A549 (cell line): Measurements from ENCODE around the gene RABGAP1. TPM values are rescaled to one million over a fixed set of nuclear protein-coding genes. Genes with fewer than 3 reads are reported as not detected.

Experiments used
- ATAC-seq, 2 experiments: fragments of 200-7000 bp in 1 of 2; fragments of >200 bp in 1 of 2; cut with Nextera tagmentation in 1 of 2; cut with Tn5 transposase in 1 of 2; 3 replicates each; pipeline versions ENCODE4 v1.8.0 to v1.9.1; 2018 to 2020; ENCODE audit warnings: mild to moderate bottlenecking in 1 of 2, moderate library complexity in 1 of 2
- CTCF ChIA-PET: fragments of 300-600 bp; sonication (Branson Sonifier 250); formaldehyde crosslinking; extraction: SDS; loops from one replicate; lab custom pipeline; 2021; ENCODE audit warnings: antibody characterized with exemption, inconsistent platforms; lab: Yijun Ruan, JAX
- POLR2A ChIA-PET: fragments of 350-600 bp; formaldehyde crosslinking; extraction: SDS; loops from one replicate; lab custom pipeline; 2021; ENCODE audit warnings: antibody characterized with exemption, inconsistent platforms; lab: Yijun Ruan, JAX
- DNase-seq, 2 experiments: peaks; one replicate each; pipeline versions ENCODE4 v3.0.0 to v3.0.0-alpha.2; 2011 to 2016; ENCODE audit warnings: low read depth in 1 of 2, low spot score in 1 of 2
- FAIRE-seq: peaks from 2 replicates; lab custom pipeline; 2011; peaks lifted over from hg19 to GRCh38; lab: Jason Lieb, UNC
- H3K27ac ChIP-seq, 2 experiments: fragments of >200 bp; sonication (Bioruptor Twin); formaldehyde crosslinking; 3 replicates each; pipeline ENCODE4 v1.5.1; 2016 to 2017
- H3K4me1 ChIP-seq: fragments of >200 bp; sonication (Bioruptor Twin); formaldehyde crosslinking; 3 replicates; pipeline ENCODE4 v1.6.1; 2016
- H3K4me2 ChIP-seq: fragments of >200 bp; sonication (Bioruptor Twin); formaldehyde crosslinking; 3 replicates; pipeline ENCODE4 v1.6.1; 2016
- H3K4me3 ChIP-seq: fragments of >200 bp; sonication (Bioruptor Twin); formaldehyde crosslinking; 3 replicates; pipeline ENCODE4 v1.5.1; 2016
- H3K9me3 ChIP-seq: fragments of >200 bp; sonication (Bioruptor Twin); formaldehyde crosslinking; 3 replicates; pipeline ENCODE4 v1.6.1; 2016
- ATOH8 ChIP-seq: fragments of 250-450 bp; sonication (Bioruptor Pico); IDR thresholded peaks from 2 replicates; pipeline ENCODE4 v1.5.0; 2020; ENCODE audit warnings: low read depth, mild to moderate bottlenecking, moderate library complexity
- CBX8 ChIP-seq: fragments of 200-600 bp; sonication (generic); IDR thresholded peaks from 2 replicates; pipeline ENCODE4 v1.6.1; 2016
- CHD2 ChIP-seq: fragments of 150-350 bp; IDR thresholded peaks from 2 replicates; pipeline ENCODE4 v1.6.1; 2014; ENCODE audit warnings: low read length; ENCODE audit not compliant: partially characterized antibody
- CTCF ChIP-seq: fragments of >200 bp; sonication (Bioruptor Twin); formaldehyde crosslinking; IDR thresholded peaks from 3 replicates; pipeline ENCODE4 v1.5.1; 2016
- EHMT2 ChIP-seq: fragments of 200-600 bp; sonication (generic); IDR thresholded peaks from 2 replicates; pipeline ENCODE4 v1.6.1; 2016; ENCODE audit warnings: antibody characterized with exemption, low read depth, mild to moderate bottlenecking, moderate library complexity
- EP300 ChIP-seq, 2 experiments: fragments of >200 bp; sonication (Bioruptor Twin); formaldehyde crosslinking; IDR thresholded peaks; 2 replicates in 1 of 2; 3 replicates in 1 of 2; pipeline ENCODE4 v1.6.1; 2016 to 2017
- ESRRA ChIP-seq: fragments of 150-350 bp; IDR thresholded peaks from 2 replicates; pipeline ENCODE4 v1.6.1; 2014; ENCODE audit warnings: mild to moderate bottlenecking, low read length, borderline replicate concordance
- FOSB ChIP-seq: fragments of 250-450 bp; sonication (Bioruptor Pico); IDR thresholded peaks from 2 replicates; pipeline ENCODE4 v1.5.0; 2020; ENCODE audit warnings: mild to moderate bottlenecking, moderate library complexity
- GATA3 ChIP-seq: IDR thresholded peaks from 2 replicates; pipeline ENCODE4 v1.6.1; 2012; ENCODE audit warnings: borderline replicate concordance
- HES2 ChIP-seq: fragments of >200 bp; sonication (Bioruptor Twin); formaldehyde crosslinking; IDR thresholded peaks from 2 replicates; pipeline ENCODE4 v1.6.1; 2016
- HEYL ChIP-seq: fragments of 250-450 bp; sonication (Bioruptor Pico); IDR thresholded peaks from 2 replicates; pipeline ENCODE4 v1.8.0; 2021; ENCODE audit warnings: mild to moderate bottlenecking, moderate library complexity
- JUN ChIP-seq, 2 experiments: fragments of >200 bp; sonication (Bioruptor Twin); formaldehyde crosslinking; IDR thresholded peaks; 2 replicates in 1 of 2; 3 replicates in 1 of 2; pipeline ENCODE4 v1.6.1; 2016 to 2017
- JUNB ChIP-seq: fragments of >200 bp; sonication (Bioruptor Twin); formaldehyde crosslinking; IDR thresholded peaks from 2 replicates; pipeline ENCODE4 v1.6.1; 2016
- MAX ChIP-seq: IDR thresholded peaks from 2 replicates; pipeline ENCODE4 v1.6.1; 2012
- MYC ChIP-seq: IDR thresholded peaks from 2 replicates; pipeline ENCODE4 v1.6.1; 2012; ENCODE audit warnings: mild to moderate bottlenecking, inconsistent platforms, low read length, improper control_type of control experiment, borderline replicate concordance
- NPAS2 ChIP-seq: fragments of 250-450 bp; sonication (Bioruptor Pico); IDR thresholded peaks from 2 replicates; pipeline ENCODE4 v1.8.0; 2022; ENCODE audit warnings: mild to moderate bottlenecking, moderate library complexity, borderline replicate concordance
- POLR2A ChIP-seq: IDR thresholded peaks from 2 replicates; pipeline ENCODE4 v1.6.1; 2012; ENCODE audit warnings: mild to moderate bottlenecking, low read length
- RCOR1 ChIP-seq: fragments of 150-350 bp; IDR thresholded peaks from 2 replicates; pipeline ENCODE4 v1.6.1; 2014; ENCODE audit warnings: antibody characterized with exemption, low read length, low read depth
- REST ChIP-seq: fragments of 200-600 bp; sonication (generic); IDR thresholded peaks from 2 replicates; pipeline ENCODE4 v1.6.1; 2016; ENCODE audit warnings: antibody characterized with exemption, mild to moderate bottlenecking, moderate library complexity
- RFX5 ChIP-seq: fragments of 450-650 bp; IDR thresholded peaks from 2 replicates; pipeline ENCODE4 v1.7.1; 2014; ENCODE audit warnings: antibody characterized with exemption, mild to moderate bottlenecking, moderate library complexity
- RNF2 ChIP-seq: fragments of 200-600 bp; sonication (generic); IDR thresholded peaks from 2 replicates; pipeline ENCODE4 v1.6.1; 2016; ENCODE audit warnings: low read depth, mild to moderate bottlenecking, antibody characterized with exemption, moderate library complexity, borderline replicate concordance
- SMC3 ChIP-seq: fragments of >200 bp; sonication (Bioruptor Twin); formaldehyde crosslinking; IDR thresholded peaks from 3 replicates; pipeline ENCODE4 v1.6.1; 2018; ENCODE audit warnings: inconsistent platforms
- USF2 ChIP-seq: fragments of 450-650 bp; IDR thresholded peaks from 2 replicates; pipeline ENCODE4 v1.6.1; 2014; ENCODE audit warnings: antibody characterized with exemption
- WGBS: methylation state at CpG from one replicate; pipeline ENCODE4 v1.1.6; 2017; ENCODE audit errors: missing lambda C conversion rate; 5-methylcytosine and 5-hydroxymethylcytosine counted together
- polyA plus RNA-seq, 4 experiments: library from polyadenylated mRNA; depleted of rRNA in 3 of 4; stranded (reverse); fragments of >200 nt; fragmentation: RNase III in 1 of 4; extraction: RNeasy Plus Mini Kit Qiagen cat#74134 plus additional on column Dnase treatment in 1 of 4; gene quantifications; 2 replicates in 3 of 4; 3 replicates in 1 of 4; pipeline ENCODE4 v1.2.3, GENCODE V29; 2011 to 2017

Gene RABGAP1
- polyA plus RNA-seq, 2 of the 4 experiments (the other 2 are of a cell fraction) = 17.5 to 39.9 TPM

GRCh38 chr9:122900791-122901190, 40.0 kb upstream of the RABGAP1 start:
- CTCF ChIA-PET = no interaction called here
- H3K9me3 ChIP-seq = no peaks in the 10 kb centered on the region
- 92% methylated on average over 2 of the region's 2 CpGs for WGBS
- POLR2A ChIA-PET = no interaction called here
- no peak for DNase-seq
- H3K27ac ChIP-seq = no peak overlapping the region
- TF ChIP-seq SMC3 (no peak), ATOH8 (CRISPR knock-in tag) (no peak), CBX8 (no peak), RFX5 (no peak), NPAS2 (CRISPR knock-in tag) (no peak)
- FAIRE-seq = no peak
- H3K4me3 ChIP-seq = no peak overlapping the region
- peaks cover 35% of the 10 kb centered on the region for H3K4me1 ChIP-seq
- H3K4me2 ChIP-seq = 0 out of 3 replicates have a peak overlapping the region, but pooled peaks have one; percentile 8
- no peak for ATAC-seq

GRCh38 chr9:122904466-122904822, 36.4 kb upstream of the RABGAP1 start:
- Histone ChIP-seq H3K27ac (peak overlapping the region; percentile 94 to 98), H3K4me3 (peak overlapping the region; percentile 78), H3K9me3 (no peaks in the 10 kb centered on the region), H3K4me2 (peak overlapping the region; percentile 95), H3K4me1 (peaks cover 35% of the 10 kb centered on the region)
- FAIRE-seq (no peak), ATAC-seq (peak; percentile 71 to 77), DNase-seq (peak; percentile 31 to 43)
- ChIA-PET POLR2A (interaction anchor here (0.8 to 3.5 kb wide), 7 partner anchors 8 to 76 kb away, joined by 3 to 38 read pairs (median 6); partner anchors contain the start of genes PDCL, RABGAP1 and ZBTB6), CTCF (no interaction called here)
- 0% methylated on average over 8 of the region's 8 CpGs for WGBS
- TF ChIP-seq CBX8 (no peak), RNF2 (no peak), HES2 (no peak), EHMT2 (no peak), ESRRA (no peak), EP300 (IDR thresholded peaks at IDR 0.05) (no peak), REST (no peak), HEYL (CRISPR knock-in tag) (no peak), JUNB (no peak), RCOR1 (no peak), USF2 (no peak)

- H3K4me3 ChIP-seq = peak within 1 kb of the TSS; percentile 78
- peaks cover 32% of the 10 kb centered on the region for H3K4me1 ChIP-seq
- peak within 1 kb of the TSS; percentile 94 to 98 for H3K27ac ChIP-seq
- H3K4me2 ChIP-seq = peak within 1 kb of the TSS; percentile 95
- CTCF ChIA-PET = interaction anchor here (0.6 kb wide), 1 partner anchor 501 kb away, joined by 3 read pairs; no protein-coding TSS in a partner anchor
- 1% methylated on average over 32 of the region's 77 CpGs for WGBS
- ATAC-seq (peak; percentile 92 to 97), FAIRE-seq (peak; percentile 96), DNase-seq (peak; percentile 94 to 100)
- POLR2A ChIA-PET = interaction anchor here (0.6 to 3.5 kb wide), 12 partner anchors 8 to 86 kb away, joined by 3 to 38 read pairs (median 5); partner anchors contain the start of genes PDCL, RABGAP1, ZBTB26 and ZBTB6
- H3K9me3 ChIP-seq = no peaks in the 10 kb centered on the region
- TF ChIP-seq RCOR1 (no peak), GATA3 (peak; percentile 64), HES2 (no peak), MYC (no peak), CHD2 (peak; percentile 96), CTCF (no peak), MAX (peak; percentile 73), JUN (IDR thresholded peaks at IDR 0.05) (peak; percentile 71 to 79), FOSB (CRISPR knock-in tag) (no peak), ATOH8 (CRISPR knock-in tag) (no peak), POLR2A (peak; percentile 87)
Observed at GRCh38 chr9:122904823-122905710, 35.8 kb upstream of the RABGAP1 start, which contains the start of gene RC3H2. TSS of gene RC3H2 (minus strand) at chr9:122905359. CDS start at chr9:122897509, 7,850 bp downstream.
